NCI-H2227 (cell line): ENCODE measurements around the gene DUS3L.

Experiments
- DNase-seq: peaks from one replicate; lab custom pipeline; 2025; ENCODE audit not compliant: unreplicated experiment; lab: John Stamatoyannopoulos, UW

The DUS3L gene

GRCh38 chr19:5823579-5824281 lies 32.8 kb upstream of the DUS3L start:
- DNase-seq, result no peak

DNA sequence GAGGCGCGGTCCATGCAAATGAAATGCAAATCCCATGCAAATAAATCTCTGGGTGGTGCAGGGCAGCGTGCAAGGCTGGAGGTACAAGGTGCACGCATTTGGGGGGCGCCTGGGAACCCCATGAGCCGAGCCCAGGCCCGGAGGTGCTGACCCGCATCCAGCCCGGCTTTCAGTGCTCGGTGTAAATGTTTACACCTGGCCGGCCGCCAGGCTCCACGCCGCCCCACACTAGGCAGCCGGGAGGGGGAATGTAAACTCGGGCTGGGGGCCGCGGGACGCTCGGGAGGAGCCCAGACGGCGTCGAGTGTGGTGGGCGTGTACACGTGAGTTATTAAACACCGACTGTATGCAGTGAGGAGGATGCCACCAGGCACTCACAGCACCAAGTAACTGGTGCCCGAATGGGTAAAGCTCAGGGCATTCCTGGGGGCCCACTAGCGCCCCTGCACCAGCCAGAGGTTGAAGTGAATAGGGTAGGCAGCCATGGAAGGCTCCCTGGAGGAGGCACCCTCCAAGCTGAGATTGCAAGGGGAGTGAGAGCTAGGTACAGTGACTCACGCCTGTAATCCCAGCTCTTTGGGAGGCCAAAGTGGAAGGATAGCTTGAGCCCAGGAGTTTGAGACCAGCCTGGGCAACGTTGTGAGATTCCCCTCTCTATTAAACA lies 31.4 kb upstream of the DUS3L start:
- DNase-seq, result no peak

- DNase-seq, result no peak
Observed at GRCh38 chr19:5821521-5822180, 30.7 kb upstream of the DUS3L start.

DNA sequence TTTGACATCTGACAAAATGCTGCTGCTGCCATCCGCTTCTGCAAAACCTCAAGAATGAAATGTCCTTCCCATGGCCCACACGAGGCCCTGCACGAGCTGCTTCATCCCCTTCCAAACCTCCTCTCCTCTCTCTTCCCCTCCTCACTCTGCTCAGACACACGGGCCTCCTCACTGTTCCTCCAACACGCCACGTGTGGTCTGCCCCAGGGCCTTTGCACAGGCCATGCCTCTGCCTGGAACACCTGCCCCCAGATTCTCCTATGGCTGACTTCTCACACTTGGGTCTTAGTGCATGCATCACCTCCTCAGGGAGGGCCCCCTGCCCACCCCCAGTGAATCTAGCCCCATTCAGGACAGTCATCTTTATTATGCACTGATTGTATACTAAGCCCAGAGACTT lies 29.8 kb upstream of the DUS3L start:
- no peak for DNase-seq

DNA sequence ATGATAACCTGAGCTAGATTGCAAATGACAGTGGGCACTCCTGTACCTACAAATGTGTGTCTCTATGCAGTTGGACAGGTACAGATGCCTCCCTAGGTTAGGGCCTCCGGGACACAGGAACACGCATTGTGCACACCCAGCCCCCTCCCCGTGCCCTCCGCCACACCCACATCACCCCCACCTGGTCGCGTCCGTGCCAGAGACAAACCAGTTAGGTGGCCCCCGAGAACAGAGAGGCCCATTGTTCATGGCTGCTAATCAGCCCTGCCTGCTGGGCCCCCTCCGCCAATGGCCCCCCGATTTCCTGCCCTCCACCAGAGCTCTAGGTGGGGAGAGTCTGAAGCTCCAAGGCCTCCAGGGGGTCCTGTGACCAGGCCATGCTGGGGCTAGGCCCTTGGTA lies 27.6 kb upstream of the DUS3L start:
- DNase-seq, result no peak

GRCh38 chr19:5817218-5817617 lies 26.3 kb upstream of the DUS3L start:
- no peak for DNase-seq

GRCh38 chr19:5814852-5815246 lies 23.9 kb upstream of the DUS3L start:
- DNase-seq, result peak; percentile 12

GRCh38 chr19:5814123-5814851 lies 23.3 kb upstream of the DUS3L start:
- no peak for DNase-seq

DNA sequence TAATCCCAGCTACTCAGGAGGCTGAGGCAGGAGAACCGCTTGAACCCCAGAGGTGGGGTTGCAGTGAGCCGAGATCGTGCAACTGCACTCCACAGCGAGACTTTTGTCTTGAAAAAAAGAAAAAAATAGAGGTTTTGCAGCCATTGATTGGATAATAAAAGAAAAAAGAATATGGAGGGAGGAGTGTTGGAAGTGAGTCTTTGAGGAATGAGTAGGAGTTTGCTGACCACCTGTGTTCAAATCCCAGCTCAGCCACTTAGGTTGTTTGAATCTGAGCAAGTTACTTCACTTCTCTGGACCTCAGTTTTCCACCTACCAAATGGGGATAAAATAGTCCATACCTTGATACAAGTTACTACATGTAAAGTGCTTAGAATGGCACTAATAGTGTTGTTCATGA lies 20.2 kb upstream of the DUS3L start:
- DNase-seq, result no peak

DNA sequence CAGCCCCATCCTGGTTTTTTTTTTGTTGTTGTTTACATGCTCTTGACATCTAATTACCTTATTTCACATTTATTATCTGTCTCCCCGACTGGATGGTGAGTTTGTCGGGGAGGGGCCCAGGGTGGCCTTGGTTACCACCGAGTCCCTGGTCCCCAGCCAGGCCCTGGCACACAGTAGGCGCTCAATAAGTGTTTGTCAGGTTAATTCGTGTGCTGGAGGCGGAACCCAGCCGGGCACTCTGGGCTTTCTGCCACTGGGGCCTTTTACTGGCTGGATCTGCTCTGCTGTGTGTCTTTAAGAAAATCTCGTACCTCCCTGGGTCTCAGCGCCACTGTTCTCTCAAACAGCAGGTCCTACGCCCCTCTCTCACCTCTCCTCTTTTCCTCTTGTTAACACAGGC lies 18.5 kb upstream of the DUS3L start:
- DNase-seq, result no peak

GRCh38 chr19:5809053-5809452 lies 18.1 kb upstream of the DUS3L start:
- no peak for DNase-seq

DNA sequence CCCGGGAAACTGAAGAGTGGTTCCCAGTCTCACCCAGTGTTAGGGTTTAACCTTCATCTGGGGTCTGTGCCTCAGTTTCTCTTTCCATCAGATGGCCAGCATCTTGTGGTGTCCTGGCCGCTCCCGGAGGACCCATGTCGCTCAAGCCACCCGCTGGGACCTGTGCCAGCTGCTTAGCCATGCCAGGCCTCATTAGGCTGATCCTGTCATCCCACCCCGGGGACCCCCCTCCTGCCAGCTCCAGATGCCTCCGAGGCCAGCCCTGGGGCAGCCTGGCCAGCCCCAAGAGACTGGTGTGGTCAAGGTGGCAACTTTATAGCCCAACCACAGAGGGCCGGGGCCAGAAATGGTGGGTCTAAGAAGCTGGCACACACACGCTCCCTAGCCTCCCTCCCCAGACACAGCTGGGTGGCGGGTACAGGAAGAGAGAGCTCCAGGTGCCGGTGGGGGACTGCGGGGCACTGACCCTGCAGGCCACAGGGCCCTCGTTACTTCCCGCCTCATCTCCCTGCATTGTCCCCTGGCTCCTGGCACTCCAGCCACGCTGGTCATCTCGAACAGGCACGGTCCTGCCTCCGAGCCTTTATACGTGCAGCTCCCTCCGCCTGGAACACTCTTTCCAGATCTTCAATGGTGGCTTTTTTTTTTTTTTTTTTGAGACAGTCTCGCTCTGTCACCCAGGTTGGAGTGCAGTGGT lies 17.3 kb upstream of the DUS3L start:
- DNase-seq, result no peak

- DNase-seq, result no peak
Observed at GRCh38 chr19:5806905-5807304, 15.9 kb upstream of the DUS3L start.

- DNase-seq, result no peak
Observed at GRCh38 chr19:5806133-5806489, 15.1 kb upstream of the DUS3L start.

- peak; percentile 84 for DNase-seq
Observed at GRCh38 chr19:5805462-5806132, 14.6 kb upstream of the DUS3L start.

DNA sequence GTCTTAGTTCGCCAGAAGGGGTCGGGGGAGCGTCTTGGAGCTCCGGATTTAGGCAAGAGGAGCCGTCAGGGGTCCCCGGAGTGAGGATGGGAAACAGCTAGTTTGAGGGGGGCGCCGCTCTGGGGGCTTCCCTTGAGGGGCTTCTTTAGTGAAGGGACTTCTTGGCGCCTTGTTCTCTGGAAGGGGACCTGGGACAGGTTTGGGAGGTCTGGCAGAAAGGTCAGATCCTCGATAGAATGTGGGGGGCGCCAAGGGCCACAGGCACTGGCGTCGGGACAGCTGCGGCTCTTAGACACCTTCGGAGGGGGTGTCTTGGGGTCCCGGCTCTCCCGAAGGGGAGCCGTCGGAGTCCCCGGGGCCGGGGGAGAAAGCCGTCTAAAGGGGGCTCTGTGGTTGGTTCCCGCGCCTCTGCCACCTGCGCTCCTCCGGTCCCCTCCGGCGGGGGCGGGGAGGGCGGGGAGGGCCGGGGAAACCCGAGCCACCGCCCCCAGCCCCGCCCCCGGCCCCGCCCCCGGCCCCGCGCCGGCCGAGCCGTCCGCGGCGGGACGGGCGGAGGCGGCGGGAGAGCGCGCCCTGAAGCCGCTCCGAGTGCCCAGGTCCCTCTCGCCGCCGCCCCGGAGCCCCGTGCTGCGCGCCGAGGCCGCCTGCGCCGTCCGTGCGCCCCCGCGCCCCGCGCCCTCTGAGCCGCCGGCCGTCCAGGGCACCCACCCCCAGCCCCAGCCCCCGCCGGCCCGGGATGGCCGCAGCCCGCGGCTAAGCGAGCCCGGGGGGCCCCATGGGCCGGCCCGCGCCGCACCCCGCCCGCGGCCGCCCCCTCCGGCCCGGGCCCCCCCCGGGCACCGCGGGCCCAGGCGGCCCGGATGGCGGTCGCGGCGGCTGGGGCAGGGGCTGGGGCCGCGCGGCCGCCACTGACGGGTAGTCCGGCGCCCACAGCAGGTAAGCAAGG lies 13.8 kb upstream of the DUS3L start, which contains the start of gene NRTN:
NRTN (plus strand) TSS at position 552 of the 946 bp plus-strand sequence. CDS start 19,099 bp downstream, outside the sequence.
- peak; percentile 56 for DNase-seq

GRCh38 chr19:5803752-5804515 lies 13.0 kb upstream of the DUS3L start:
- DNase-seq, result peak; percentile 95

DNA sequence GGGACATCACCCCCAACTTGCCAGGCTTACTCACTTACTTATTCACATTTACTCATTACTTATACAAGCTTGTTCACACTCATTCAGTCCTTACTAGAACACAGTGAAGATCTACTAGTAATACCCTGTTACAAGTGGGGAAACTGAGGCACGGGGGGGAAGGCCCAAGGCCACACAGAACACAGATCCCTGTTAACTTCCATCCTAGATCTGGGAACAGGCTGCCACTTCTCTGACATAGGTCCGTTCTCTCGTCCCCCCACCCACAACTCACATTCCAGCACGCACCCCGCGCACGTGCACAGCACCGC lies 12.4 kb upstream of the DUS3L start:
- no peak for DNase-seq
